ENCODE data around the gene NARF.
A peak's percentile ranks its signal among the peaks of the same experiment; 100 is the strongest.

The NARF gene

GRCh38 chr17:82438401-82439193 is 19.9 kb upstream of the NARF start:
- Histone ChIP-seq H3K36me3 (ENCODE audit: control insufficient read depth in 4 of 4, insufficient read depth in 4 of 4, low read length in 3 of 4) (peaks cover 8 to 65% (median 40%) of the 10 kb centered on the region in 4 experiments), H3K4me1 (ENCODE audit: control extremely low read depth in 1 of 4, control insufficient read depth in 4 of 4, insufficient read depth in 4 of 4, low read length in 3 of 4) (peaks cover 0 to 32% (median 18%) of the 10 kb centered on the region in 4 experiments), H3K4me3 (ENCODE audit: control insufficient read depth in 1 of 7, extremely low read depth in 1 of 7, insufficient read depth in 4 of 7, low read depth in 2 of 7, low read length in 6 of 7) (no peak overlapping the region), H3K27me3 (replicated peaks in 2 of 5; ENCODE audit: control insufficient read depth in 4 of 5, insufficient read depth in 5 of 5, low read length in 4 of 5) (no peaks in the 10 kb centered on the region), H3K9me3 (ENCODE audit: control extremely low read depth in 1 of 5, control insufficient read depth in 4 of 5, insufficient read depth in 2 of 5, low read depth in 1 of 5, low read length in 4 of 5) (no peaks in the 10 kb centered on the region), H3K27ac (ENCODE audit: insufficient read depth in 1 of 2, low read depth in 1 of 2, low read length in 2 of 2, poor library complexity in 1 of 2, severe bottlenecking in 2 of 2) (no peak overlapping the region)
- 95% methylated on average over 22 of the region's 26 CpGs for WGBS (ENCODE audit: insufficient coverage)
- CTCF ChIA-PET = interaction anchor here (0.9 kb wide), 1 partner anchor 10 kb away, joined by 5 read pairs; no protein-coding TSS in a partner anchor
- POLR2A ChIA-PET = no interaction called here
- no peak for DNase-seq

DNA sequence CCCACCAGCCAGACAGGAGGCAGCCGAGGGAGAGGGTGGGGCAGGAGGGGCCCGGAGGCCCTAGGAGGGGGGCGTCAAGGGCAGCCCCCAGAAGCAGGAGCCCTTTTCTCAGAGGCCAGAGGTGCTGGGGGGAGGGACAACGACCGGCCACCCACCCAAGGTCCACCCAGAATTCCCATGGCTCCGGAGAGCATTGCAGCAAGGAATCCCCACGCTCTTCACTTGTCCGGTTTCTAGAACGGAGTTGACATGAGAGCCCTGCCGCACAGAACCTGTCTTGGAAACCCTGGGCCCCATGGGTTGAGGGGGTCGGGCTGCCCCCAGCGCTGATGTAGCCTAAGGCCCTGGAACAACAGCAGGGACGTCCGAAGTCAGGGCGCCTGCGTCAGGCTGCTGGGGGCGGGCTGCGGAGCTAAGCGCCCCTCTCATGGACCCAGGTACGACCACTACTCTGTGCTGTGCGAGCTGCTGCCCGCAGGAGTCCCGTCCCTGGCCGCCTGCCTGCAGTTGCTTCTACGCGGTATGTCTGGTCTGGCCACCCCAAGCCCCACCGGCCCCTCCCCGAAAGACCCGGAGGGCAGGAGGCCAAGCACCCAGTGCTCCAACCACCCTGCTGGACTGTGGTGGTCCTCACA is 19.2 kb upstream of the NARF start:
- H3K27me3 ChIP-seq (replicated peaks in 2 of 5; ENCODE audit: control insufficient read depth in 4 of 5, insufficient read depth in 5 of 5, low read length in 4 of 5) = no peaks in the 10 kb centered on the region
- H3K4me3 ChIP-seq (ENCODE audit: control insufficient read depth in 1 of 7, extremely low read depth in 1 of 7, insufficient read depth in 4 of 7, low read depth in 2 of 7, low read length in 6 of 7) = no peak overlapping the region
- no peaks in the 10 kb centered on the region for H3K9me3 ChIP-seq (ENCODE audit: control extremely low read depth in 1 of 5, control insufficient read depth in 4 of 5, insufficient read depth in 2 of 5, low read depth in 1 of 5, low read length in 4 of 5)
- no peak overlapping the region for H3K27ac ChIP-seq (ENCODE audit: insufficient read depth in 1 of 2, low read depth in 1 of 2, low read length in 2 of 2, poor library complexity in 1 of 2, severe bottlenecking in 2 of 2)
- WGBS (ENCODE audit: insufficient coverage) = 95% methylated on average over 26 of the region's 29 CpGs
- H3K4me1 ChIP-seq (ENCODE audit: control extremely low read depth in 1 of 4, control insufficient read depth in 4 of 4, insufficient read depth in 4 of 4, low read length in 3 of 4) = peaks cover 0 to 28% (median 16%) of the 10 kb centered on the region in 4 experiments
- CTCF ChIA-PET = interaction anchor here (0.9 kb wide), 1 partner anchor 10 kb away, joined by 5 read pairs; no protein-coding TSS in a partner anchor
- H3K36me3 ChIP-seq (ENCODE audit: control insufficient read depth in 4 of 4, insufficient read depth in 4 of 4, low read length in 3 of 4) = peaks cover 8 to 72% (median 44%) of the 10 kb centered on the region in 4 experiments
- DNase-seq = no peak
- POLR2A ChIA-PET = no interaction called here

- Histone ChIP-seq H3K4me3 (ENCODE audit: control insufficient read depth in 1 of 7, extremely low read depth in 1 of 7, insufficient read depth in 4 of 7, low read depth in 2 of 7, low read length in 6 of 7) (no peak overlapping the region), H3K4me1 (ENCODE audit: control extremely low read depth in 1 of 4, control insufficient read depth in 4 of 4, insufficient read depth in 4 of 4, low read length in 3 of 4) (peaks cover 0 to 25% (median 18%) of the 10 kb centered on the region in 4 experiments), H3K27me3 (replicated peaks in 2 of 5; ENCODE audit: control insufficient read depth in 4 of 5, insufficient read depth in 5 of 5, low read length in 4 of 5) (no peaks in the 10 kb centered on the region), H3K36me3 (ENCODE audit: control insufficient read depth in 4 of 4, insufficient read depth in 4 of 4, low read length in 3 of 4) (peaks cover 11 to 78% (median 49%) of the 10 kb centered on the region in 4 experiments), H3K9me3 (ENCODE audit: control extremely low read depth in 1 of 5, control insufficient read depth in 4 of 5, insufficient read depth in 2 of 5, low read depth in 1 of 5, low read length in 4 of 5) (no peaks in the 10 kb centered on the region), H3K27ac (ENCODE audit: insufficient read depth in 1 of 2, low read depth in 1 of 2, low read length in 2 of 2, poor library complexity in 1 of 2, severe bottlenecking in 2 of 2) (peak overlapping the region in 1 of 2 experiments; percentile 34)
- ChIA-PET CTCF (no interaction called here), POLR2A (no interaction called here)
- 94% methylated on average over 26 of the region's 34 CpGs for WGBS (ENCODE audit: insufficient coverage)
- DNase-seq = no peak
Measured at GRCh38 chr17:82439829-82440365, 18.6 kb upstream of the NARF start.

DNA sequence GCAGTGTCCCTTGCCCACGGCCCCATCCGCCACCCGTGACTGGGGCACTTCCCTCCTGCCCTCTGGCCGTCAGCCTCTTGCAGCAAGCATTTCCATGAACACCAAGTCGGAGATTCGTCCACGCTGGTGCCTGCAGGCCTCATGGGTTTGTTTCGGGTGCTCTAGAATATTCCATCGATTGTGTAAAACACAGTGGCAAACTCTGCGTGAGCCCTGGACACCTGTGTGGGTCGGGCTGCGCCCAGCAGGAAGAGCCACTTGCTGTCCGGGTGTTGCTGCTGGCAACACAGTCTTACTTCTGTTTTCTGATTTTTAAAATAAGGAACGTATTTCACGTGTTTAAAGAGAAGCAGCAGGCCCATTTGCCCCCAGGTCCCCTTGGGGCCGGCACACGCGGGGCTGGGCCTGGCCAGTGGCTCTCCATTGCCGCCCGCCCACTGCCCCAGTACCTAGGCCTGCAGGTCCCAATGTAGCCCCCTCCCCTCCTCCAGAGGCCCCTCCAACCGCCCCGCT is 18.0 kb upstream of the NARF start:
- peaks cover 13 to 74% (median 50%) of the 10 kb centered on the region in 4 experiments for H3K36me3 ChIP-seq (ENCODE audit: control insufficient read depth in 4 of 4, insufficient read depth in 4 of 4, low read length in 3 of 4)

DNA sequence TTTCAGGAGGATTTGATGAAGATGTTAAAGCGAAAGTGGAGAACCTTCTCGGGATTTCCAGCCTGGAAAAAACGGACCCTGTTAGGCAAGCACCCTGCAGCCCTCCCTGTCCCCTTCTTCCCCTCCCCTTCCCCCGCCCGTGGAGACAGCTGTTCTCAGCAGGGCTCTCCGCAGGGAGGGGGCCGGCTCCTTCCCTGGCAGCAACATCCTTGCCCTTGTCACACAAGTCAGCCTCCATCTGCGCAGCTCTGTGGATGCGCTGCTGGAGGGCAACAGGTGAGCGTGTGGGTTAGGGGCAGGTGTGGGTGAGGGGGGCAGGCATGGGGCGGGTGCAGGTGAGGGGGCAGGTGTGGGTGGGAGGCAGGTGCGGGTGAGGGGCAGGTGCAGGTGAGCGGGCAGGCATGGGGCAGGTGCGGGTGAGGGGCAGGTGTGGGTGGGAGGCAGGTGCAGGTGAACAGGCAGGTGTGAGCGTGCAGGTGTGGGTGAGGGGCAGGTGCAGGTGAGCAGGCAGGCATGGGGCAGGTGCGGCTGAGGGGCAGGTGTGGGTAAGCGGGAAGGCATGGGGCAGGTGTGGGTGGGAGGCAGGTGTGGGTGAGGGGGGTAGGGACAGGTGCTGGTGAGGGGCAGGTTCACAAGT is 17.4 kb upstream of the NARF start:
- Histone ChIP-seq H3K4me1 (ENCODE audit: control extremely low read depth in 1 of 4, control insufficient read depth in 4 of 4, insufficient read depth in 4 of 4, low read length in 3 of 4) (peaks cover 0 to 33% (median 27%) of the 10 kb centered on the region in 4 experiments), H3K9me3 (ENCODE audit: control extremely low read depth in 1 of 5, control insufficient read depth in 4 of 5, insufficient read depth in 2 of 5, low read depth in 1 of 5, low read length in 4 of 5) (no peaks in the 10 kb centered on the region), H3K36me3 (ENCODE audit: control insufficient read depth in 4 of 4, insufficient read depth in 4 of 4, low read length in 3 of 4) (peaks cover 13 to 74% (median 53%) of the 10 kb centered on the region in 4 experiments), H3K4me3 (ENCODE audit: control insufficient read depth in 1 of 7, extremely low read depth in 1 of 7, insufficient read depth in 4 of 7, low read depth in 2 of 7, low read length in 6 of 7) (no peak overlapping the region), H3K27ac (ENCODE audit: insufficient read depth in 1 of 2, low read depth in 1 of 2, low read length in 2 of 2, poor library complexity in 1 of 2, severe bottlenecking in 2 of 2) (peak overlapping the region in 1 of 2 experiments; percentile 34), H3K27me3 (replicated peaks in 2 of 5; ENCODE audit: control insufficient read depth in 4 of 5, insufficient read depth in 5 of 5, low read length in 4 of 5) (no peaks in the 10 kb centered on the region)
- DNase-seq = no peak
- 93% methylated on average over 8 of the region's 17 CpGs for WGBS (ENCODE audit: insufficient coverage)
- POLR2A ChIA-PET = no interaction called here
- CTCF ChIA-PET = no interaction called here

More for the DNA sequence above, 18.0 kb upstream of the NARF start:
- Histone ChIP-seq H3K27me3 (replicated peaks in 2 of 5; ENCODE audit: control insufficient read depth in 4 of 5, insufficient read depth in 5 of 5, low read length in 4 of 5) (no peaks in the 10 kb centered on the region), H3K4me3 (ENCODE audit: control insufficient read depth in 1 of 7, extremely low read depth in 1 of 7, insufficient read depth in 4 of 7, low read depth in 2 of 7, low read length in 6 of 7) (no peak overlapping the region), H3K4me1 (ENCODE audit: control extremely low read depth in 1 of 4, control insufficient read depth in 4 of 4, insufficient read depth in 4 of 4, low read length in 3 of 4) (peaks cover 0 to 27% (median 23%) of the 10 kb centered on the region in 4 experiments), H3K9me3 (ENCODE audit: control extremely low read depth in 1 of 5, control insufficient read depth in 4 of 5, insufficient read depth in 2 of 5, low read depth in 1 of 5, low read length in 4 of 5) (no peaks in the 10 kb centered on the region), H3K27ac (ENCODE audit: insufficient read depth in 1 of 2, low read depth in 1 of 2, low read length in 2 of 2, poor library complexity in 1 of 2, severe bottlenecking in 2 of 2) (peak overlapping the region in 1 of 2 experiments; percentile 34)
- WGBS (ENCODE audit: insufficient coverage) = 53% methylated on average over 19 of the region's 22 CpGs
- ChIA-PET POLR2A (no interaction called here), CTCF (no interaction called here)
- peak in 2 of 3 donors; percentile 36 to 51 for DNase-seq

GRCh38 chr17:82441691-82442487 is 16.7 kb upstream of the NARF start:
- H3K4me3 ChIP-seq (ENCODE audit: control insufficient read depth in 1 of 7, extremely low read depth in 1 of 7, insufficient read depth in 4 of 7, low read depth in 2 of 7, low read length in 6 of 7) = no peak overlapping the region
- no peaks in the 10 kb centered on the region for H3K9me3 ChIP-seq (ENCODE audit: control extremely low read depth in 1 of 5, control insufficient read depth in 4 of 5, insufficient read depth in 2 of 5, low read depth in 1 of 5, low read length in 4 of 5)
- no peaks in the 10 kb centered on the region for H3K27me3 ChIP-seq (replicated peaks in 2 of 5; ENCODE audit: control insufficient read depth in 4 of 5, insufficient read depth in 5 of 5, low read length in 4 of 5)
- DNase-seq = no peak
- H3K36me3 ChIP-seq (ENCODE audit: control insufficient read depth in 4 of 4, insufficient read depth in 4 of 4, low read length in 3 of 4) = peaks cover 9 to 74% (median 52%) of the 10 kb centered on the region in 4 experiments
- WGBS (ENCODE audit: insufficient coverage) = 92% methylated on average over 27 of the region's 27 CpGs
- H3K4me1 ChIP-seq (ENCODE audit: control extremely low read depth in 1 of 4, control insufficient read depth in 4 of 4, insufficient read depth in 4 of 4, low read length in 3 of 4) = peaks cover 0 to 39% (median 30%) of the 10 kb centered on the region in 4 experiments
- POLR2A ChIA-PET = no interaction called here
- CTCF ChIA-PET = no interaction called here
- H3K27ac ChIP-seq (ENCODE audit: insufficient read depth in 1 of 2, low read depth in 1 of 2, low read length in 2 of 2, poor library complexity in 1 of 2, severe bottlenecking in 2 of 2) = no peak overlapping the region

Measured in common myeloid progenitor, CD34-positive (primary cell).